GM19025 (cell line): ENCODE results near the gene METTL13.
"Not testable (repeated sequence)": the region's sequence is repeated elsewhere in the genome, so short reads cannot be mapped to it uniquely, and the experiment has no call there.

Experiments
- ATAC-seq: cut with Tn5 transposase; IDR thresholded peaks from one replicate; pipeline ENCODE4 v1.9.1; 2021; ENCODE audit warnings: mild to moderate bottlenecking, low read depth, moderate library complexity; ENCODE audit not compliant: unreplicated experiment

METTL13 gene

DNA sequence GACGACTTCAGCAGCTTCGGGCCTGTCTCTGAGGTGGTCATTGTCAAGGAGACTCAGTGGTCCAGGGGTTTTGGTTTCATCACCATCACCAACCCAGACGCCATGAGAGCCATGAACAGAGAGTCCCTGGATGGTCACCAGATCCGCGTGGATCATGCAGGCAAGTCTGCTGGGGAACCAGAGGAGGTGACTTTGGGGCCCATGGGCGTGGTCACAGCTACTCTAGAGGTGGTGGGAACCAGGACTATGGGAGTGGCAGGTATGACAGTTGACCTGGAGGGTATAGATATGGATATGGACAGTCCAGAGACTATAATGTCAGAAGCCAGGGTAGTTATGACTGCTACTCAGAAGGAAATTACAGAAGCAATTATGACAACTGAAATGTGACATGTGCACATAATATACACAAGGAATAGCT is 19.3 kb upstream of the METTL13 start:
- no peak for ATAC-seq

DNA sequence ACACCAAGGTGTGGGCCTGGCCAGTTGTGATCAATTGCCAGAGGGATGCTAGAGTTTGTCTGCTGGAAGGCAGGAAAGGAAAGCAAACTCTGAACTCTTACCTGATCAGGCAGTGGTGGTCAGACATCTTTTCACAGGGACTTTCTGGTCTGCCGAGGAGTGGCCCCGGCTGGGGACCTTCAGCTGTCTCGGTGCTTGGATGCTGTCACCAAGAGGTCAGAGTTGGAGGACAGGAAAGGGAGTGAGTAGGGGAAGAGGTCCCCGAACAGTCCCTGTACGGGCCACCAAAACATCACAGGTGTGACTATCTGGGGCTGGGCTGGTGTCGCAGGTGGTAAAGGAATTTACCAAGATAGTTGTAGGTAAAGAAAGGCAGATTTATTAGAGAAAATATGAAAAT is 17.7 kb upstream of the METTL13 start:
- no peak for ATAC-seq

DNA sequence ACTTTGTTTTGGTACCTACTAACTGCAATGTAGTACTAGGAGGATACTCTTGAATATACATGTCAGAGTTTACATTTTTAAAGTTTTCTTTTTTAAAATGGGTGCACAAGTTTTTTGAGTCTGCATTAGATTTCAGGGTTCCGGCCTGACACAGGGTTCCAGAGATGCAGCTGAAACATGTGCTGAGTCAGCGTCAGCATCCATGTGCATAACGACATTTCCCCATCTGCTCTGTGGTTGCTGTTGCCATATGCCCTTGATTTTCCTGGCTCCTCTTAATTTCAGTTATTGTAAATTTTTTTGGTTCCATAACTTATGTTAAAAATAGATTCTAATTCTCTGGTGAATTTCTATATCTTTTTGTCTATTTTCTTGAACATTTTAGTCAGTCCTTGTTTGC is 12.3 kb upstream of the METTL13 start:
- ATAC-seq, result no peak

DNA sequence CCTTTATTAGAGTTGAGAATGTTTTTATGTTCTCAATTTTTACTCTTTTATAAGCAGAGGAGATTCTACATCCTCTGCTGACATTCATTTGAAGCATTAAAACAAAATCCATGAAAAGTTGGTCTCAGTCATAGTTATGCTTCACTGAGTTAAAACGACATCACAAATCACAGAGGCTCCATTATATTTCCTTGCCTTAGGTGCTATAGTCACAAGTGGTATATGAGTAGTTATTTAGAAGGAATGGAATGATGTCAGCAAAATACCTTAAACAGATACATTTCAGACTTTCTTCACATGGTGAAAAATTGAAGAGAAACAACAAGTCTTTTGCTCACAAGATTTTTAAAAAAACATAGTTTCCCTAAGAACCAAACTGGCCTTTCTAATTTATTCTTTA is 11.7 kb upstream of the METTL13 start:
- no peak for ATAC-seq

DNA sequence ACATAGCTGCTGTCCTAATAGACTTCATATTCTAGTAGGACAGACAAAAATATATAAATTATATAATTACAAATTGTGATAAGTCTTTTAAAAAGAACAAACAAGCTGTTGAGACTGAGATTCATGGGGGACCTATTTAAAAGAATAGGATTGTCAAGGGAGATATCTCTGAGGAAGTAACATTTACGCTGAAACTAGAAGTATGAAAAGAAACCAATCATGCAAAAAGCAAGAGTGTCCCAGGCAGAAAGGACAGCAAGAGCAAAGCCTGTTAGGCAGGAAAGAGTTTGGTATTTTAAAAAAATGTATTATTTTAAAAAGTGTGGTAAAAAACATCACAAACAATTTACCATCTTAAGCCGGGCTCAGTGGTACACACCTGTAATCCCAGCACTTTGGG is 9.1 kb upstream of the METTL13 start:
- ATAC-seq, result no peak

DNA sequence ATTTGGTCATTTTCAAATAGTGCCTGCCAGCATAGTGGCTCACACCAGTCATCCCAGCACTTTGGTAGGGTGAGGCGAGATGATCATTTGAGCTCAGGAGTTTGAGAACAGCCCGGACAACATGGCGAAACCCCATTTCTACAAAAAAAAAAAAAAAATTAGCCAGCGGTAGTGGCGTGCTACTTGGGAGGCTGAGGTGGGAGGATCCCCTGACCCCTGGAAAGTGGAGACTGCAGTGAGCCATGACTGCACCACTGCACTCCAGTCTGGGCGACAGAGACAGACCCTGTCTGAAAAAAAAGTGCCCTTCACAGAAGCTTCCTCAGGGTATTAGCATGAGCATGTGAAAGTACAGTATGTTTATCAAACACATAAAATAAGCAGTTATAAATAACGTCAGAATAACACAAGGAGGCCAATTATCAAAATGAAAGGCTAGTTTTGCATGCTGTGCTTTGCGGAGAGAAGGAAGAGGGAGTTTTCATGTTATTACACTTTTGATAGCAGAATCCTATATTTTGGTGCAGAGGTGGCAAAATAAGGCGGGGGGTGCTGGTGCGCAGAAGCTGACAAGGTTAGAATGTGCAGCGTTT is 781 bp upstream of the METTL13 start:
- no peak for ATAC-seq

DNA sequence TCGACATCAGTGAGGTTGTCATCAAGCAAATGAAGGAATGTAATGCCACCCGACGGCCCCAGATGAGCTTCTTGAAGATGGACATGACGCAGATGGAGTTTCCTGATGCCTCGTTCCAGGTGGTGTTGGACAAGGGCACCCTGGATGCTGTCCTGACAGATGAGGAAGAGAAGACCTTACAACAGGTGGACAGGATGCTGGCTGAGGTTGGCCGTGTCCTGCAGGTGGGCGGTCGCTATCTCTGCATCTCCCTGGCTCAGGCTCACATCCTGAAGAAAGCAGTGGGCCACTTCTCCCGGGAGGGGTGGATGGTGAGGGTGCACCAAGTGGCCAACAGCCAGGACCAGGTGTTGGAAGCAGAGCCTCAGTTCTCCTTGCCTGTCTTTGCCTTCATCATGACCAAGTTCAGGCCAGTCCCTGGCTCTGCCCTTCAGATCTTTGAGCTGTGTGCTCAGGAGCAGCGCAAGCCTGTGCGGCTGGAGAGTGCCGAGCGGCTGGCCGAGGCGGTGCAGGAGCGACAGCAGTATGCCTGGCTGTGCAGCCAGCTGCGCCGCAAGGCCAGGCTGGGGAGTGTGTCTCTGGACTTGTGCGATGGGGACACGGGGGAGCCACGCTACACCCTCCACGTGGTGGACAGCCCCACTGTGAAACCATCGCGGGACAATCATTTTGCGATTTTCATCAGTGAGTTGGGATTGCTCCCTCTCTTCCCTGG is 2.5 kb downstream of the METTL13 start:
- no peak for ATAC-seq

DNA sequence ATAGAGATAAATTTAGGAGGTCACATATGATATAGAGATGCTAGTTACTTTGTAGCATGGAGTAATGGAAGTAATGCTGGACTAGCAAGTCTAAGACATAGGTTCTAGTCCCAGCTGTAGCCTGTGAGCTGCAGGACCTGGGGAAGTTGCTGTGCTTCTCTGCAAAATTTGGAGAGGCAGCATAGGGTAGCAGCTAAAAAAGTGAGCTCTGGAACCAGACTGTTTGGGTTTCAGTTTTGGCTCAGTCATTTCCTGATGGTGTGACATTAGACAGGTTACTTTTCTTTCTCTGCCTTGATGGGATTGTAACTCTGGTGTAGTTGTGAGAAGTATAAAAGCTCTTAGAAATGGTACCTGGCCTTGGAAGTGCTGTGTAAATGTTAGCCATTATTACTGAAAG is 3.3 kb downstream of the METTL13 start:
- ATAC-seq, result no peak

DNA sequence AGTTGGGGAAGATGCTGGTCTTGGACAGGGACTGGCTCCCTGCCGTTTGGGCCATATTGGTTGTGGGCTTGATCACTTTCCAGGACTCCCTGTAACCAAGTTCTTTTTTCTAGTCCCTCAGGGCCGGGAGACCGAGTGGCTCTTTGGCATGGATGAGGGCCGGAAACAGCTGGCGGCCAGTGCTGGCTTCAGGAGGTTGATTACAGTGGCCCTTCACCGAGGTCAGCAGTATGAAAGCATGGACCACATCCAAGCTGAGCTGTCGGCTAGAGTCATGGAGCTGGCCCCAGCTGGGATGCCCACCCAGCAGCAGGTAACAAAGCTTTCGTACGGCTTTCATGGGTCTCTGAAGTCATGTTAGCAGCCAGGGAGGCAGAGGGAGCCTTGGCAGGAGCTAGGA is 4.3 kb downstream of the METTL13 start:
- ATAC-seq, result no peak

DNA sequence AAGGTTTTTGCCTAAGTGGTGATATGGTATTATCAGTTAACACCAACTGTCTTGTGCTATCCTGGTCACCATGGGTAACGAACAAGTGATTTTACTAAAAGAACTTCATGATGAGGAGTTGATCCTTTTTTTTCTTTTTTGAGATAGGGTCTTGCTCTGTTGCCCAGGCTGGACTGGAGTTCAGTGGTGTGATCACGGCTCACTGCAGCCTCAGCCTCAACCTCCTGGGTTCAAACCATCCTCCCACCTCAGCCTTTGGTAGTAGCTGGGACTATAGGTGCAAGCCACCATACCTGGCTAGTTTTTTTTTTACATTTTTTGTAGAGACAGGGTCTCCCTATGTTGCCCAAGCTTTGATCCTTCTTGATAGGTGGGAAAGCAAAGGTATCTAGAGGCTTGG is 5.1 kb downstream of the METTL13 start:
- ATAC-seq, result no peak

DNA sequence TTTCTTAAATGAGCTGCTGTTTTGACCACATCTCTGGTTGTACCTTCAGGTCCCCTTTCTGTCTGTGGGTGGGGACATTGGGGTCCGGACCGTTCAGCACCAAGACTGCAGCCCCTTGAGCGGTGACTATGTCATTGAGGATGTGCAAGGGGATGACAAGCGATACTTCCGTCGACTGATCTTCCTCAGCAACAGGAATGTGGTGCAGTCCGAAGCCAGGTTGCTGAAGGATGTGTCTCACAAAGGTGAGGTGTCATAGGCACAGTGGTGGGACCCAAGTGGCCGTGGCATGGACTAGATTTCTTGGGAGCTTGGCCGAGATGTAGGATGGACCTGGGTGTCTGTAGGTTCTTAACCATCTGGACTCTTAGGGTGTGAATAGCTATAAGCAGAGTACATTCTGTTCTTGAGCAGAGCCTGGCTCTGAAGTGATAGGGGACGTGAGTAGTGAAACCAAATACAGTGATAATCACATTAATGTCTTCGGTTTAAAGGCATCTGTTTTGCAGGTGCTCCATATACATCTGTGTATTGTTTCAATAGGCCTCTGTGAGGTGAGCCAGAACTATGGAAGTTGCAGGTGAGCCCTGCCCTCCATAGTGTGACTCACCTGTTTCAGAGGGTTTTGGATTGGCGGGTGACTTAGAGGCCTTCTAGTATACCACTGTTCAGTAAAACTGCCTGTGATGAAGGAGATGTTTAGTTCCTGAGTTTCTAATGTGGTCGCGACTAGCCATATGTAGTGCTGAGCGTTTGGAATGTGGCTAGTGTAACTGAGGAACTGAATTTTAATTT is 6.4 kb downstream of the METTL13 start:
- ATAC-seq, result no peak

DNA sequence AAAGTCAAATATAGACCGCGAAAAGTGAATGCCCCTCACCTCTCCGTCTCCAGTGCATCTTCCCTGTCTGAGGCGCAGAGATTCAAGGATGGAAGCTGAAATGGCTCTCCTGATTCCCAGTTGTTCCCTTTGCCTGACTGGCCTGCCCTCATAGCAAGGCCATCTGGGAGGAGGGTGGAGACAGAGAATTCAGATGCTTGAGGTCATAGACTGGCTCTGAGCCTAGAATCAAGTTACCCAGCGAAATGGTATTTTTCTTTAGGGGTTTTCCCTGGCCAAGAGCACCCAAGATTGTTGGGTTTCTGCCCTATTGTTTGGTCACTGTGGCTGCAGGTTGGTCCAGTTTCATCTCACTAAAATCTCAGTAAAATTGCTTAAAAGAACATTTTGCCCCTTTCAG is 7.2 kb downstream of the METTL13 start:
- no peak for ATAC-seq

DNA sequence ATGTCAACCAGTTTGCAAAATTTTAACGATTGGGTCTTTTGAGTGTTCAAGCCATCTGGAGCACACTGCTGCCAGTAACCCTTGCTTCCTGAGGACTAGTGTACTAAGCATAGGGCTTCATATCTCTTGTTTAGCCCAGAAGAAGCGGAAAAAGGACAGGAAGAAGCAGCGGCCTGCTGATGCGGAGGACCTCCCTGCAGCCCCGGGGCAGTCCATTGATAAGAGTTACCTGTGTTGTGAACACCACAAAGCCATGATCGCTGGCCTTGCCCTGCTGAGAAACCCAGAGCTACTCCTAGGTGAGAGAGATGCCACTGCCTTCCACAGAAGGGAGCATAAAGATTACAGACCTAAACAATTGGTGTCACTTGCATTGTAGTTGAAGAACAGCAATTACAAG is 8.9 kb downstream of the METTL13 start:
- ATAC-seq, result no peak

DNA sequence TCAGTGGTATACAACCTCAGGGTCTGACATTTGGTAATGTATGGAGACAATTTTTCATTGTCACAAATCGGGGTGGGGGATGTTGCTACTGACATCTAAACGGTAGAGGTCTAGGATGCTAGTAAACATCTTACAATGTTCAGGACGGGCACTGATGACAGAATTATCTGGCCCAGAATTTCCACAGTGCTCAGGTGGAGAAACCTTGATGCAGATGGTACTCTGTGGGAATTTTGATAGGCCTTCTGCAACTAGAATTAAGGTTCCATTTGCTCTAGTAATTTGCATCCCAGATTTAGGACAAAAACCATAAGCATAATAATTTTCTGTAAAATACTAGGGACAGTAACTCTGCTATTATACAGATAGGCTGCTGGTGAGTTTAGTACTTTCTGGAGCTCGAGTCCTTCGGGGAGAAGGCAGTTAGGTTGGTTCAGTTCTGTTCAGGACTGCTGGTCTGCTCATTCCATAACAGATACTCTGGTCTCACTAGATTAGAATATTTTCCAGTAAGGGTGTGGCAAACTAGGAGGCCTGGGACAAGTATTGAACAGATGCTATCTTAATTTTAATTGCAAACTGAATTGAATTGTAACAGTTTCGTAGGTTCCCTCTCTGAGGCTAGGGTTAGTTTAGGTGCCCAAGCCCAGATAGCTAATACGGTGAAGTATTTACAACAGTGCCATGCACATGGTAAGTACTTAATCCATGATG is 11.4 kb downstream of the METTL13 start:
- no peak for ATAC-seq

DNA sequence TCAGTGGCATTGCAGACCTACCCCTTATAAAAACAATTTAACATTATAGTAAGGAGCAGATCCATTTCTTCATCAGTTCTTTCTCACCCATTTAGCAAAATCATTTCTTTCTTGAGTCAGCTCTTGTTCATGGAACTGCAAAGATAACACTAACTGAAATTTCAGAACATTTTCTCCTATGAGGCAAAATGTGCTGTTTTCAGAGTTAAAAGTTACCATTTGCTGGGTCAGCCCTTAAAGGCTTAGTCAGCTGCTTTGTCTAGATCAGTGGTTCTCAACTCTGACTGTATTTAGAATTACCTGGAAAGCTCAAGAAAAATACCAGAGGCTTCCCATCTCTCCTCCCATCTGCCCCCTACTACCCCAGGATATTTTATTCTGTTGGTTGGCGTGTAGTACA is 12.2 kb downstream of the METTL13 start:
- no peak for ATAC-seq

DNA sequence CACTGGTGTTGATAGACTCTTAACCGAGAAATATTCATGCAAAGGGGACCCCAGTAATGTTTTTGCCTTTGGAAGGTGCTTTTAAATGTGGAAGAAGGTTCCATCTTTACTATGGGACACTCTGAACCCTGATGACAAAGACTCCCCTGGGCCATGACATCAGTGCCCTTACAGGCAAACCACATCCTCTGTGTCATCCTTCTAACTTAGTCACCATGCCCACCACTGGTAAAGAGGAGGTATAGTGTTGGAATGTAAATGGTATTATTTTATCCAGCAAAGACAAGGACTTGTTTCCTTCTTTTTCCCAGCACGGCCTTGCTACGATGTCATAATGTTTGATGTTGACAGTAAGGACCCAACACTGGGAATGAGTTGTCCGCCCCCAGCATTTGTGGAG is 12.6 kb downstream of the METTL13 start:
- ATAC-seq, result no peak

DNA sequence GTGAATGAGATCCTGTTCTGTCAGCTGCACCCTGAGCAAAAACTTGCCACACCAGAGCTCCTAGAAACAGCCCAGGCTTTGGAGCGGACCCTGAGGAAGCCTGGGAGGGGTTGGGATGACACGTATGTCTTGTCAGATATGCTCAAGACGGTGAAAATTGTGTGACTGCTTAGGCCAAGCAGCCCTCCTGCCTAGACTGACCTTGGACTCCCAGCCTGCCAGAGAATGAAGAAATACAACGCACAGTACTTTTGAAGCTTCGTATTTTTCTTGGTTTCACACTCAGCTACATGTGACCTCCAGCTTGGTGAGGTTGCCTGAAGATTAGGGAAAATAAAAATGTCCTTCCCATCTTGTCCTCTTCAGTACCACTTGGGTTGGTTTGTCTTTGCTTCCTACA is 15.1 kb downstream of the METTL13 start:
- no peak for ATAC-seq

DNA sequence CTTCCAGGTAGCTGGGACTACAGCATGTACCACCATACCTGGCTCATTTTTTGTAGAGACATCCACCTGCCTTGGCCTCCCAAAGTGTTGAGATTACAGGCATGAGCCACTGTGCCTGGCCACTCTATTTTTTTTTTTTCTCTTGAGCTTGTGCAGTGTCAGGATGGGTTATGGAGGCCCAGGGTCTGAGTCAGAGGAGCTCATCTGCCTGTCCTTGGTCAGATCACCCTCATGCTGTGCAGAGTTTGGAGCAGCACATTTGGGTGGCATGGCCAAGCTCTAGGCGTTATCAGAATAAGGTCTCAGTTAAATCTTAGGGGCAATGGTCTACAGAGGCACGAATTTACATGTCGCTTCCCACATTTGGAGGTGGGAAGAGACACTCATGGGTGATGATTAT is 16.9 kb downstream of the METTL13 start:
- ATAC-seq, result no peak

DNA sequence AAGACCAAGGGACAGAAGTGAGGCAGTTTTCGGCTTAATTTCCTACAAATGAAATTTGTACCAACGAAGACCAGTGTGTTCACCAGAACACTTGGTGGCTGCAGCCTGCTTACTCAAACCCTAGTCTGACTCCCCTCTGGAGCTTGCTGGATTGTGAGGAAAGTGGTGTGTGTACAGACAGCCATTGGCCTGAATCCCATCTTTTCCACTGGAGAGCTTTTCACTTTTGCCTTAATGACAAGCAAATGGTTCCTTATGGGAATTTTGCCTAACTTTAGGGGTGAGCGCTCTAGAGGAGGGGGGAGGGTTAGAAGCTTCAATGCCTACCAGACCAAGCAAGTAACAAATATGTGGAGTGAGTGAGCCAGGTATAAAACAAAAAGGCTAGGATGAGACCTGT is 17.3 kb downstream of the METTL13 start:
- ATAC-seq, result no peak

DNA sequence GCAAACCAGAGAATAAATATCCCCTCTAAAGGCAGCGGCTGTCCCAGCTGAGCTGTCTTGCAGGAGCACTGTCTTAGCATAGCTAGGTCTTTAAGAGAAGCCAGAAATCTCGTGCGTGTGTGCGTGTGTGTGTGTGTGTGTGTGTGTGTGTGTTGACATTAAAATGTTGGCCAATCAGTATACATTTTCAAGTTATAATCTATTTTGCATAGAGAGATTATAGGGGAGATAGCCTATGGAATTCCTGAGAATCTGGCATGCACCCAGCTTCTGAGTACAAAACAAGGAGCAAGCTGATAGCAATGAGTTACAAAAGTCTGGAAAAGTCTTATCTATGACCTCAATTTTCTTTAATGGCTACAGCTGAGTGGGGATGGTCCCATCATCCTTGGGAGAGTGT is 17.7 kb downstream of the METTL13 start:
- no peak for ATAC-seq

DNA sequence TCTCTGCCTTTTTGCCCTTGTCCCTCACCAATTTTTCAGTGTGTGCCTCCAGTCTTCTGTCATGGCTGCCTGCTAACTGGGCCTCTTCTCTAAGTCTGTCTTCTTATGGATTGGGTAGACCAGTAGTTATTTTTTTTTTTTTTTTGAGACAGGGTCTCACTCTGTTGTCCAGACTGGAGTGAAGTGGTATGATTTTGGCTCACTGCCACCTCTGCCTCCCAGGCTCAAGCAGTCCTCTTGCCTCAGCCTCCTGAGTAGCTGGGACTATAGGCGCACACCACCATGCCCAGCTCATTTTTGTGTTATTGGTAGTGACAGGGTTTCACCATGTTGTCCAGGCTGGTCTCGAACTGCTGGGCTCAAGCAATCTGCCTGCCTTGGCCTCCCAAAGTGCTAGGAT is 18.2 kb downstream of the METTL13 start:
- ATAC-seq, result not testable (repeated sequence)
